ENCODE results near the gene PGGHG. TPM values are rescaled to one million over a fixed set of nuclear protein-coding genes. Genes with fewer than 3 reads are reported as not detected.

Gene PGGHG
- total RNA-seq, 4 donors from 2014 or later: 4.0 to 7.7 (median 6.9) TPM

DNA sequence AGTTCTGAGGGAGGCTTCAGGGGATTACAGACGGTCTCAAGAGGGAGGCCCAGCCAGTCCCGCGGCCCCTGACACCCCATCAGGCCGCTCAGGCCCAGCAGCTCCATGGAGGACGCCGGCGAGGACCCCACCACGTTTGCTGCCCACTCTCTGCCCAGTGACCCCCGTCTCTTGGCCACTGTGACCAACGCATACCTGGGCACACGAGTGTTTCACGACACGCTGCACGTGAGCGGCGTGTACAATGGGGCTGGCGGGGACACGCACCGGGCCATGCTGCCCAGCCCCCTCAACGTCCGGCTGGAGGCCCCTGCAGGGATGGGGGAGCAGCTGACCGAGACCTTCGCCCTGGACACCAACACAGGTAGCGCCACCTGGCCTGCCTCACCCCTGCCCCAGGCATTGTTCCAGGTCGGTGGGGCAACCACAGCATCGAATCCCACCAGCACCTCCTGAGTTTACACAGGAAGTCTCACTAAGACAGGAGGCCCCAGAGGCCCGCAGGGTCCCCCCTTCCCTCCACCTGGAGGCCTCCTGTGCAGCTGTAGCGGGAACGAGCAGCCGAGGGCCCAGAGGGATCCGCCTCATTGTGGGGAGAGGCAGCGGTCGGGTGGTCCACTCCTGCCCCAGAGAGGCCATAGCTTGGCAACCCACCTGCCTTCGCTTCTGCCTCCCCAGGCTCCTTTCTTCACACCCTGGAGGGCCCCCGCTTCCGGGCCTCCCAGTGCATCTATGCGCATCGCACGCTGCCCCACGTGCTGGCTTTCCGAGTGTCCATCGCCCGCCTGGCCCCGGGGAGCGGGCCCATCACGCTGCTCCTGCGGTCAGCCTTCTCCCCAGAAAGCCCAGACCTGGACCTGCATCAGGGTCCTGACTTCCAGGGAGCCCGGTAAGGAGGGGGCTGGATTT is 1.0 kb downstream of the PGGHG start:
- 81 to 89% methylated on average over 35 to 45 of the region's 48 CpGs for WGBS, 2 donors
- no peak overlapping the region for H3K4me3 ChIP-seq (ENCODE audit: low read depth, poor library complexity, severe bottlenecking)
- TF ChIP-seq, protein P1, sequence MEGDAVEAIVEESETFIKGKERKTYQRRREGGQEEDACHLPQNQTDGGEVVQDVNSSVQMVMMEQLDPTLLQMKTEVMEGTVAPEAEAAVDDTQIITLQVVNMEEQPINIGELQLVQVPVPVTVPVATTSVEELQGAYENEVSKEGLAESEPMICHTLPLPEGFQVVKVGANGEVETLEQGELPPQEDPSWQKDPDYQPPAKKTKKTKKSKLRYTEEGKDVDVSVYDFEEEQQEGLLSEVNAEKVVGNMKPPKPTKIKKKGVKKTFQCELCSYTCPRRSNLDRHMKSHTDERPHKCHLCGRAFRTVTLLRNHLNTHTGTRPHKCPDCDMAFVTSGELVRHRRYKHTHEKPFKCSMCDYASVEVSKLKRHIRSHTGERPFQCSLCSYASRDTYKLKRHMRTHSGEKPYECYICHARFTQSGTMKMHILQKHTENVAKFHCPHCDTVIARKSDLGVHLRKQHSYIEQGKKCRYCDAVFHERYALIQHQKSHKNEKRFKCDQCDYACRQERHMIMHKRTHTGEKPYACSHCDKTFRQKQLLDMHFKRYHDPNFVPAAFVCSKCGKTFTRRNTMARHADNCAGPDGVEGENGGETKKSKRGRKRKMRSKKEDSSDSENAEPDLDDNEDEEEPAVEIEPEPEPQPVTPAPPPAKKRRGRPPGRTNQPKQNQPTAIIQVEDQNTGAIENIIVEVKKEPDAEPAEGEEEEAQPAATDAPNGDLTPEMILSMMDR (IDR thresholded peaks at IDR 0.05): no peak
- TF ChIP-seq POLR2A (IDR thresholded peaks at IDR 0.05): no peak
- peak in 1 of 2 donors; percentile 86 for DNase-seq (ENCODE audit: low spot score in 2 of 2)
- intact Hi-C loops (cut with DNase I; ENCODE audit: low total_unique reads): no loop called here

DNA sequence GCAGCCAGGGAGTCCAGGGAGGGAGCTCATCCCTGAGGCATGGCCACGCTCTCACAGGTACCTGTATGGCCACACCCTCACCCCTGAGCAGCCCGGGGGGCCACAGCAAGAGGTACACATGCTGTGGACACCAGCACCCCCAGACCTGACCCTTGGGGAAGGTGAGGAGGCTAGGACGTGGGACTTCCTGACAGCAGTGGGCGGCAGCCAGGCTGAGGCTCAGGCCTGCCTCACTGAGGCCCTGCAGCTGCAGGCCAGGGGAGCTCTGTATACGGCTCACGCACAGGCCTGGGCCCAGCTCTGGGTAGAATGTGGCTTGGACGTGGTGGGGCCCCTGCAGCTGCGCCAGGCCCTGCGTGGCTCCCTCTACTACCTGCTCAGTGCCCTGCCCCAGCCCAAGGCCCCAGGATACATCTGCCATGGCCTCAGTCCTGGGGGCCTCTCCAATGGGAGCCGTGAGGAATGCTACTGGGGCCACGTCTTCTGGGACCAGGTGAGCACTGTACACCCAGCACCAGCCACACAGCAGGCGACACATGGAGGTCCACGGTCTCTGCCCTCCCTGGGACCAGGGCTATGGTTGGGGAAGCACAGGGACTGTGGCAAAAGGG is 1.8 kb downstream of the PGGHG start:
- TF ChIP-seq POLR2A (IDR thresholded peaks at IDR 0.05): no peak
- TF ChIP-seq, protein P1 (IDR thresholded peaks at IDR 0.05): no peak
- no peak overlapping the region for H3K4me3 ChIP-seq (ENCODE audit: low read depth, poor library complexity, severe bottlenecking)
- 91 to 94% methylated on average over 4 to 13 of the region's 13 CpGs for WGBS, 2 donors
- intact Hi-C loops (cut with DNase I; ENCODE audit: low total_unique reads): no loop called here
- peak in 1 of 2 donors; percentile 78 for DNase-seq (ENCODE audit: low spot score in 2 of 2)

DNA sequence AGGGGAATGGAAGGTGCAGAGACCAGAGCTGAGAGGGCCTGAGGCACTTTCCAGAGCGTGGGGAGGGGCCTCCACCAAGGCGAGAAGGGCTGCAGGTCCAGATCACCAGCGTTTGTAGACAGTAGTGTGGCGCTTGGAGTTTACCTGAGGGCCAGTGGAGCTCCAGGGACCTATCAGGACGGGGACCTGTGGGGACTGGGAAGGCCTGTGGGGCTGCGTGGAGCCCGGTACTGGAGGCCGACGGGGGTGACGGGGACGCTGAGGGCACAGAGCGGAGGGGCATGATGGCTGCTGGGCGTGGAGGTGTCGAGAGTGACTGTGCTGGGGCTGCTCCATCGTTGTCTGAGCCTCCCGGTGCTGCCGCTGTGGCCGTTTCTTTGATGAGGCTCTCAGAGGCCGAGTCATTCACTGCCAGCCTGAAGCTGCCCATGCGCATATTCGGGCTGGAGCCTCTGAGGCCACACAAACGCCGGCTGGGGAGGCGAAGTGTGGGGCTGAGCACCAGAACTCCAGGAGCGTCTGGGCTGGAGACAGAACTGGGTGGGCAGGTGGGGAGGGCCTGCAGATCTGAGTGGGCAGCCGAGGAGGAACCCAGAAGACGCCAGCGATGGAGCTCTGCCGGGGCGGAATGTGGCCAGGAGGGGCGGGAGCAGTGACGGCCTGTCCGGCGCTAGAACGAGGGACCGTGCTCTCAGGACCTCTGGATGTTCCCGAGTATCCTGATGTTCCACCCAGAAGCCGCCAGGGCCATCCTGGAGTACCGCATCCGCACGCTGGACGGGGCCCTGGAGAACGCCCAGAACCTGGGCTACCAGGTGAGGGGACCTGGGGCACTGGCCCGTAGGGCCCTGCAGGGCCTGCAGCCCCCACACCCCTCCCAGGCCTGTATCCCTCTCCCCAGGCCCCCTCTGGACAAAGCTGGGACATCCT is 2.6 kb downstream of the PGGHG start:
- TF ChIP-seq, protein P1 (IDR thresholded peaks at IDR 0.05): no peak
- no peak for TF ChIP-seq POLR2A (IDR thresholded peaks at IDR 0.05)
- intact Hi-C loops (cut with DNase I; ENCODE audit: low total_unique reads): no loop called here
- peak in 1 of 2 donors; percentile 83 for DNase-seq (ENCODE audit: low spot score in 2 of 2)
- WGBS, 2 donors: 87 to 88% methylated on average over 32 to 44 of the region's 44 CpGs
- no peak overlapping the region for H3K4me3 ChIP-seq (ENCODE audit: low read depth, poor library complexity, severe bottlenecking)

DNA sequence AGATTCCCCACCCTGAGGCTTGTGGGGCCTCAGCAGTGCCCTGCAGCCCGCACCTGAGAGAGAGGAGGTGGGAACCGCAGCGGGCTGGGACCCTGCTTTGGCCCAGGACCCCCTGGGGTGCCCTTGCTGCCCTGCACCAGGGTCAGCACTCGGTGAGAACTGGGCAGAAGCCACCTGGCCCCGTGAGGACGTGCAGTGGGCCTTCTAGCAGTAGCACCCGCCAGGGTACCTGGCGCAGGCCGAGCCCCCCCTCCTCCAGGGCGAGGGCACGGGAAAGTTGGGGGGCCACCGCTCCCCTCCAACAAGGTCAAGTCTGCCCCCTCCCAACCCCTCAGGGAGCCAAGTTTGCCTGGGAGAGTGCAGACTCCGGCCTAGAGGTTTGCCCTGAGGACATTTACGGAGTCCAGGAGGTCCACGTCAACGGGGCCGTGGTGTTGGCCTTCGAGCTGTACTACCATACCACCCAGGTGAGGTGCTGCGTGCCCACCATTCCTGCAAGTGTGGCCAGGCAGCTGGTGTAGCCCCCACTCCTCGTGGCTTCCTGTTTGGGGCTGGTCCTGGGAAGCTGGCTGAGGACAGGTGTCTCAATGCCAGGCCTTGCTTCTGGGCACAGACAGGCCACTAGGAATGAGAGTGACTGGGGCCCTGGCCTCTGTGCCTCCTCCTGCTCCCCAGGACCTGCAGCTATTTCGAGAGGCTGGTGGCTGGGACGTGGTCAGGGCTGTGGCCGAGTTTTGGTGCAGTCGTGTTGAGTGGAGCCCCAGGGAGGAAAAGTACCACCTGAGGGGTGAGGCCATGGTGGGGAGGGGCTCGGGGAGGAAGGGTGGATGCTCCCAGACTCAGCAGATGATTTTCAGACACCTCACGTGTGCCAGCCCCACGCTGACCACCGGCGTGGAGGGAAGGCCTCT is 3.5 kb downstream of the PGGHG start:
- TF ChIP-seq, protein P1 (IDR thresholded peaks at IDR 0.05): no peak
- no peak for TF ChIP-seq POLR2A (IDR thresholded peaks at IDR 0.05)
- 90 to 91% methylated on average over 24 to 26 of the region's 29 CpGs for WGBS, 2 donors
- DNase-seq (ENCODE audit: low spot score in 2 of 2): peak in 1 of 2 donors; percentile 82
- intact Hi-C loops (cut with DNase I; ENCODE audit: low total_unique reads): no loop called here
- H3K4me3 ChIP-seq (ENCODE audit: low read depth, poor library complexity, severe bottlenecking): no peak overlapping the region
